Bronchial epithelial cell (primary cell): ENCODE data around the gene ST6GALNAC6. TPM values are rescaled to one million over a fixed set of nuclear protein-coding genes. Genes with fewer than 3 reads are reported as not detected.

Source experiments
- DNase-seq: peaks from one replicate; pipeline ENCODE4 v3.0.0-alpha.2; 2010; ENCODE audit warnings: low read depth
- FAIRE-seq: peaks from 2 replicates; lab custom pipeline; 2011; peaks lifted over from hg19 to GRCh38; lab: Jason Lieb, UNC
- H3K27me3 ChIP-seq: 2 replicates; pipeline ENCODE4 v1.5.1; 2011; ENCODE audit warnings: low read length; ENCODE audit not compliant: control insufficient read depth, insufficient read depth
- H3K36me3 ChIP-seq: 2 replicates; pipeline ENCODE4 v1.5.1; 2011; ENCODE audit warnings: low read length; ENCODE audit not compliant: control insufficient read depth, insufficient read depth
- H3K4me3 ChIP-seq: 2 replicates; pipeline ENCODE4 v1.5.1; 2011; ENCODE audit warnings: mild to moderate bottlenecking, low read depth, low read length, control low read depth
- CTCF ChIP-seq: IDR thresholded peaks from 2 replicates; pipeline ENCODE4 v1.5.1; 2011; ENCODE audit warnings: mild to moderate bottlenecking, moderate library complexity, low read length, control low read depth, inconsistent platforms; ENCODE audit not compliant: insufficient read depth, severe bottlenecking
- total RNA-seq: library from RNA; depleted of rRNA; stranded (reverse); fragments of >200 nt; gene quantifications from 2 replicates; pipeline ENCODE4 v1.2.1, GENCODE V29; 2014

Gene ST6GALNAC6
- total RNA-seq, 1 donor from 2014 or later, result 18.4 TPM

- Histone ChIP-seq H3K36me3 (no peaks in the 10 kb centered on the region), H3K27me3 (no peaks in the 10 kb centered on the region), H3K4me3 (peak overlapping the region; percentile 70)
- TF ChIP-seq CTCF, result no peak
- FAIRE-seq (no peak), DNase-seq (no peak)
Measured at GRCh38 chr9:127926906-127927200, 27.4 kb upstream of the ST6GALNAC6 start.

- no peak for FAIRE-seq
- Histone ChIP-seq H3K27me3 (no peaks in the 10 kb centered on the region), H3K4me3 (peak overlapping the region; percentile 70), H3K36me3 (no peaks in the 10 kb centered on the region)
- no peak for DNase-seq
- TF ChIP-seq CTCF, result no peak
Measured at GRCh38 chr9:127925959-127926905, 26.8 kb upstream of the ST6GALNAC6 start.

DNA sequence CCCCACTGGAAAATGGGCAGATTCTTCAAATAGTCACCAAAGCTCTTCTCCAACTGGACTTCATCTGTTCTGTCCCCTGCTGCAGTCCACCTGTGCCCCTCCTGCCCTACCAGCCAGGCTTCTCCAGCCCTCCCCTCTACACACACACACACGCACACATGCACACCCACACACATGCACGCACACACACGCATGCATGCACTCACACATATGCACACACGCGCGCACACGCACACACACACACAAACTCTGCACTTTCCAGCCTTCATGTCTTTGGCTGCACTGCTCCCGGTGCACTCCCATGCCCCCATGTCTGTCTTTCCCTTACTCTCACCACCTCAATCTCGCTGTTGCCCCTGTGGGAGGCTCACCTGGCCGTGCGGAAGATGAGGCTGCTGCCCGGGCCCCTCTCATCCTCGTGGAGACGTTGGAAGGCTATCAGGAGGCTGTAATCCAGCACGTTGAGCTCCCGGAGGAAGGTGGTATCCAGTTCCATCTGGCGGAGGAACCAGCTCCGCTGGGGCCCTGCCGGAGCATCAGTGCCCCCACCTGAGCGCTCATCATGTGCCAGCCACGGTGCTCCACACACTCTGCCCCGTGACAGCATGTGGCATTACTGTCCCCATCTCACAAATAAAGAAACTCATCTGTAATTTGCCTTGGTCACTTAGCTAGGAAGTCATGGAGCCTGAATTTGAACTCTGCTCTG is 25.5 kb upstream of the ST6GALNAC6 start:
- FAIRE-seq, result no peak
- DNase-seq, result no peak

DNA sequence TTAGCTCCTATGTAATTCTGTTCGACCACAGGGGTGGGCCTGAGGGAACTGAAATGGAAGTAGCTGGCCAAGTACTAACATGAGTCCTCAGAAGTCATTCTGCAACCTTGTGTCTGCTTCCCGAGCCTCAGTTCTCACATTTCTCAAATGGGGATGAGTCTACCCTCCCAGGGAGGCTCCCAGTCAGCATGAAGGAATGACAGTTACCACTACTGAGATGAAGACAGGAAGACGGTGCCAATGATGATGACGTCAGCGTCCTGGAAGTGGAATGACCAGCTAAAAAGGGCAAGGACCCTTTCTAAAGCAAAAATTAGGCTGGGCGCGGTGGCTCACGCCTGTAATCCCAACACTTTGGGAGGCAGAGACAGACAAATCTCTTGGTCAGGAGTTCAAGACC is 24.4 kb upstream of the ST6GALNAC6 start:
- FAIRE-seq (no peak), DNase-seq (peak; percentile 81)
- H3K27me3 ChIP-seq, result no peaks in the 10 kb centered on the region
- no peaks in the 10 kb centered on the region for H3K36me3 ChIP-seq
- H3K4me3 ChIP-seq, result no peak overlapping the region
- TF ChIP-seq CTCF, result no peak

More for the DNA sequence above, 25.5 kb upstream of the ST6GALNAC6 start:
- Histone ChIP-seq H3K36me3 (no peaks in the 10 kb centered on the region), H3K4me3 (no peak overlapping the region), H3K27me3 (no peaks in the 10 kb centered on the region)
- no peak for TF ChIP-seq CTCF

- Histone ChIP-seq H3K4me3 (no peak overlapping the region), H3K27me3 (no peaks in the 10 kb centered on the region)
- TF ChIP-seq CTCF, result no peak
Measured at GRCh38 chr9:127923046-127923445, 23.6 kb upstream of the ST6GALNAC6 start.

More at GRCh38 chr9:127923046-127923445, 23.6 kb upstream of the ST6GALNAC6 start:
- DNase-seq (no peak), FAIRE-seq (no peak)
- H3K36me3 ChIP-seq, result no peaks in the 10 kb centered on the region
